Effector memory CD8-positive, alpha-beta T cell (primary cell): Measurements from ENCODE around the gene YIF1A.

Experiments used
- ATAC-seq: fragments of 150-1000 bp; cut with Tn5 transposase; replicated peaks from 2 replicates; pipeline ENCODE4 v1.10.0; 2021; ENCODE audit warnings: mild to moderate bottlenecking, moderate library complexity
- DNase-seq, 3 experiments: peaks; one replicate each; pipeline ENCODE4 v3.0.0; 2021
- H3K27ac Mint-ChIP-seq, 2 donors: one replicate each; pipeline ENCODE4 v1.8.0; 2022; ENCODE audit warnings: mild to moderate bottlenecking in 2 of 2, mixed read lengths in 2 of 2, moderate library complexity in 2 of 2
- H3K27me3 Mint-ChIP-seq, 2 donors: one replicate each; pipeline ENCODE4 v1.8.0; 2022; ENCODE audit warnings: mixed read lengths in 2 of 2
- H3K36me3 Mint-ChIP-seq: one replicate; pipeline ENCODE4 v1.8.0; 2022; ENCODE audit warnings: mild to moderate bottlenecking, moderate library complexity, mixed read lengths; ENCODE audit not compliant: insufficient read depth
- H3K4me1 Mint-ChIP-seq, 2 donors: one replicate each; pipeline ENCODE4 v1.8.0; 2022; ENCODE audit warnings: low read depth in 2 of 2, mixed read lengths in 2 of 2
- H3K4me3 Mint-ChIP-seq, 2 donors: one replicate each; pipeline ENCODE4 v1.8.0; 2022; ENCODE audit warnings: mild to moderate bottlenecking in 2 of 2, mixed read lengths in 2 of 2, moderate library complexity in 2 of 2
- H3K9me3 Mint-ChIP-seq, 2 donors: one replicate each; pipeline ENCODE4 v1.8.0; 2022; ENCODE audit warnings: mixed read lengths in 2 of 2
- total RNA-seq, 9 experiments: gene quantifications; one replicate each; lab custom pipeline; 2026; lab: John Stamatoyannopoulos, UW

Gene YIF1A, protein sequence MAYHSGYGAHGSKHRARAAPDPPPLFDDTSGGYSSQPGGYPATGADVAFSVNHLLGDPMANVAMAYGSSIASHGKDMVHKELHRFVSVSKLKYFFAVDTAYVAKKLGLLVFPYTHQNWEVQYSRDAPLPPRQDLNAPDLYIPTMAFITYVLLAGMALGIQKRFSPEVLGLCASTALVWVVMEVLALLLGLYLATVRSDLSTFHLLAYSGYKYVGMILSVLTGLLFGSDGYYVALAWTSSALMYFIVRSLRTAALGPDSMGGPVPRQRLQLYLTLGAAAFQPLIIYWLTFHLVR
- 15.5 to 81.7 (median 29.0) reads per million in 9 experiments for total RNA-seq

DNA sequence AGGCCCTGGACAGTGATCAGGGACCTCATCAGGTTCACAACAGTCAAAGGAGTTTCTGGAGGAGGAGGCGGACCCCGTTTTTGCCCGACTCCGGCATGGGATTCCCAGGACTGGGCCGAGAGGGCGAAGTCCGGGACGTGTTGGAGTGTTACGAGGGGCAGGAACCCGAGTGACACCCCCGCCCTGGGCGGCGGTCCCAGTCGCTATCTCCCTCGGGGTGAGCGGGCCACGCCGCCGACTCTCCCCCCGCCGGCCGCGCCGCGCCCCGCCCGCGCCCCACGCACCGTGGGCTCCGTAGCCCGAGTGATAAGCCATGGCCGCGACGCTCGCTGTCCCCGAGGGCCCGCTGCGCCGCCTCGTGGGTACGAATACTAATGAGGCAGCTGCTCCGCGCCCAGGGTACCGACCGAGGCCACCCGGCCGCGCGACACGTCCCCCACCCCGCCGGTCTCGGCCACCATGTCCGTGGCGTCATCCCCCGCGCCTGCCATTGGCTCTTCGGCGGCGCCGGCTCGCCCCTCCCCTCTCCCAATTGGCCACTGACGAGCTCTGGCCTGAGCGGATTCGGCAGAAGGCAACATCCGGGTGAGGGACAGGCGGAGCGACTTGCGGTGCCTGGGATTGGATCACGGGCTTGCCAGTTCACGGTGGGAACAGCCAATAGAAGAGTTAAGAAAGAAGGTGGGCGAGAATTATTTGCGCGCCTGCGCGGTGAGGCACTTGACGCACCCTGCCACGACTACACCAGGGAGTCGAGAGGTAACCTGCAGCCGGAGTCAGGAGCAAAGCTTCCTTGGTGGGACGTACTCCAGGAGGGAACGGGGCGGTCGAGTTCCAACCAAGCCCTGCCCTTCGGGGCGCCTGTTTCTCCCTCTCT, at the start of gene YIF1A:
YIF1A (minus strand) TSS at position 473 of the 877 bp plus-strand sequence; CDS start at position 315, 158 bp downstream.
- Mint-ChIP-seq H3K4me1 (peaks cover 31 to 40% of the 10 kb centered on the region in 2 donors), H3K27me3 (peaks cover 16 to 18% of the 10 kb centered on the region in 2 donors), H3K27ac (peak within 1 kb of the TSS; percentile 89 to 93), H3K36me3 (peaks cover 27% of the 10 kb centered on the region), H3K9me3 (no peaks in the 10 kb centered on the region), H3K4me3 (peak within 1 kb of the TSS; percentile 87 to 89)
- ATAC-seq, result peak; percentile 88
- DNase-seq, result peak; percentile 96 to 98 (median 97)

DNA sequence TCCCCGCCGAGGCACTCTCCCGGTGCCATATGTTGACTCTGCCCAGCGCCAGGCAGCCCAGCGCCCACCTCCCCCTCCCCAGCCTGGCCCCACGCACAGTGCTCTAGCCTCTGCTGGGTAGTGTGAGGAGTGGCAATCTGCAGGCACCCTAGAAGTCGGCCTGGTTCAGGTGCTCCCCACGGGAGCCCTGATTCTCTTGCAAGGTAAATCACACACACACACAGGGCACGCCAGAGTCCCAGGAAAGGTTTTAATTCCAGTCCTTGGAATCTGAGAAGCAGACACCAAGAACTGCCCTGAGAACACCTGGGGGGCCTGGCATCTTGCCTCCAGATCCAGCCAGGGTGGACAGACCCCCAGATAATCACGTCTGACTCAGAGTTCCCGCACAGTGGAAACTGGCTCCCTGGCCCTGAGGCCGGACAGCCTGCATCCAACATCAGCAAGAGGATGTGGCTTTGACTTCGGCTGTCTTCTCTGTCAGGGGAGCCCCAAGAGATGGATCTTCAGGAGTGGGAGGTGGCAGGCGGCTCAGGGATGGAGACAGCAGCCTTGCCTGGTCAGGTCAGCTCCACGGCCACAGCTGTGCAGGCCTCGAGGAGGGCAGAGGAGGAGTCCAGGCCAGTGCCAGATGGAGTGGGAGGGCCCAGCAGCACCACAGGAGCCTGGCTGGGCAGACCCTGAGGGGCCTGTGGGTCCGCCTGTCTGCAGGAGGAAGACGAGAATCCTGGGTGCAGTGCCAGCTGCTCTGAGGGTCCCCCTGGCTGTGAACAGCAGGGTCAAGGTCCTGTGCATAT, 48.4 kb upstream of the YIF1A start:
- Mint-ChIP-seq H3K36me3 (peaks cover 42% of the 10 kb centered on the region), H3K27ac (peak overlapping the region; percentile 56 to 95), H3K4me1 (peaks cover 21 to 32% of the 10 kb centered on the region in 2 donors), H3K27me3 (no peaks in the 10 kb centered on the region), H3K4me3 (peak overlapping the region; percentile 62 to 89), H3K9me3 (no peaks in the 10 kb centered on the region)
- DNase-seq (no peak), ATAC-seq (no peak)

DNA sequence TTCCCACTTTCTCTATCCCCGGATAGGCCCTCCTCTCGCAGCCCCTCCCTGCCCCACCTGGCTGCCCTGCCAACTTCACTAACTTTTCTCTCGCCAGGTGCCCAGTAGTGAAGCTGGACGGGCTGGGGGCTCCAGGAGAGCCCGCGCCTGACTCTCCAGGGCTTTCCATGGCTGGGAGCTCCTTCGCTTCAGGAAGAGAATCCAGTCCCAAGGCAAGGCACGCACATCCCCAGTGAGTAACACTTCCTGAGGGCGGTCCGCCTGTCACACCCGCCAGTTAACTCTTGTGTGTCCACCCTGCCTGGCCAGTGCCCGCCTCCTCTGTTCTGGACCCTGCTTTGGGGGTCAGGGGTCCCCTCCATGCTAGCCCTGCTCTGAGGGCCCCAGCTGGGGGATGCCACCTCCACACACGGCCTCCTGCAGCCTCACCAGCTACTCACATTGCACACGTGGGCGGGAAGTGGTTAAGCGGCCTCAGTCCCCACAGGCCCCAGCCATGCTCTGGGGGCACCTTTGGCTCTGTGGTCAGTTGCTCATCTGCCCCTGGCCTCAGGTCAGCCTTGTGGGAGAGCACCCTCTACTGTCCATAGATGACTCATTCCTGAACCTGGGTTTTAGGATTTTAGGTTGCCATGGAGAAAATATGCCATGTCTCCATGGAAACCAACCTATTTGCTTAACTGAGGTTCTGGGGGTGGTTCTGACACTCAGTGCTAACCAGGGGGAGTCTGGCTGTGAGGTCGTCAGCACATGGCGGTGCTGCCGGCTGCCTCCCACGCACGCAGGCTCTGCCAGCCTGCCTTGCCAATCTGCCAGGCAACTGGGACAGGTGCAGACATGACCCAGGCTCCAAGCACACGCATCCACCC, 47.5 kb upstream of the YIF1A start, which contains the start of gene RIN1:
RIN1 (minus strand) TSS at position 201 of the 869 bp plus-strand sequence; CDS start at position 169, 32 bp downstream.
- peaks cover 40% of the 10 kb centered on the region for H3K36me3 Mint-ChIP-seq
- ATAC-seq (peak; percentile 84), DNase-seq (peak; percentile 36 to 55 (median 50))
- H3K4me3 Mint-ChIP-seq, result peak within 1 kb of the TSS; percentile 62 to 89
- H3K9me3 Mint-ChIP-seq, result no peaks in the 10 kb centered on the region
- no peaks in the 10 kb centered on the region for H3K27me3 Mint-ChIP-seq
- peaks cover 21 to 28% of the 10 kb centered on the region in 2 donors for H3K4me1 Mint-ChIP-seq
- peak within 1 kb of the TSS; percentile 56 to 95 for H3K27ac Mint-ChIP-seq

DNA sequence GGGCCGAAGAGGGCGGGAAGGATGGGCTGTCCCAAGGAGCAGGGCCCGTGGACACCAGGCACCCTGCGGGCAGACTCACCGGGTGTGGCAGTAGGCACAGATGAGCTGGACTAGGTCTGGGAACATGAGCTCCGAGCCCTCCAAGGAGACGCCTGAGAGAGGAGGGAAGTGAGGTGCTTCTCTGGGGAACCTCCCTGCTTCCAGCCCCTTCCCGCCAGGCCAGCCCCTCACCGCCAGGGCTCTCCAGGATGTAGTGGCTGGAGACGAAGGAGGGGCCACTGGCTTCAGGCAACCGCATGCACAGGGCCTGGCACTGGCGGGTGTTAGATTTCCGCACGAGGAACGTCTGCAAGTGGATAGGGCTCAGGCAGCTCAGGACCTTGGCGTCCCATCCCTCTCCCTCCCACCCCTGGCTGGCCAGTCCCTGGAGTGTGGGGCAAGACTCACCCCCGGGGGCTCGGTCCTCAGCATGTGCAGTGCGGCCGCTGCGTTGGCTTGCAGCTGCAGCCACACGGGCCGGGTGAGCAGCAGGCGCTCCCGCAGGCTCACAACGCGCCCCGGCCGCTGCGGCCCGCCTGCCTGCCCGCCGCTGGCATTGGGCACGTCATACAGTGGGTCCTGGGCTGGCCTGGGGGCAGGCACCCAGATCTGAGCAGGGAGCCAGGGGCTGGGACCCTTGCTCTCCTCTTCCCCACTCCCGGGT, 46.7 kb upstream of the YIF1A start:
- peaks cover 21 to 26% of the 10 kb centered on the region in 2 donors for H3K4me1 Mint-ChIP-seq
- DNase-seq, result no peak
- no peaks in the 10 kb centered on the region for H3K9me3 Mint-ChIP-seq
- no peak for ATAC-seq
- H3K4me3 Mint-ChIP-seq, result peak overlapping the region; percentile 62 to 89
- no peaks in the 10 kb centered on the region for H3K27me3 Mint-ChIP-seq
- H3K36me3 Mint-ChIP-seq, result peaks cover 32% of the 10 kb centered on the region
- peak overlapping the region in 1 of 2 donors; percentile 95 for H3K27ac Mint-ChIP-seq

DNA sequence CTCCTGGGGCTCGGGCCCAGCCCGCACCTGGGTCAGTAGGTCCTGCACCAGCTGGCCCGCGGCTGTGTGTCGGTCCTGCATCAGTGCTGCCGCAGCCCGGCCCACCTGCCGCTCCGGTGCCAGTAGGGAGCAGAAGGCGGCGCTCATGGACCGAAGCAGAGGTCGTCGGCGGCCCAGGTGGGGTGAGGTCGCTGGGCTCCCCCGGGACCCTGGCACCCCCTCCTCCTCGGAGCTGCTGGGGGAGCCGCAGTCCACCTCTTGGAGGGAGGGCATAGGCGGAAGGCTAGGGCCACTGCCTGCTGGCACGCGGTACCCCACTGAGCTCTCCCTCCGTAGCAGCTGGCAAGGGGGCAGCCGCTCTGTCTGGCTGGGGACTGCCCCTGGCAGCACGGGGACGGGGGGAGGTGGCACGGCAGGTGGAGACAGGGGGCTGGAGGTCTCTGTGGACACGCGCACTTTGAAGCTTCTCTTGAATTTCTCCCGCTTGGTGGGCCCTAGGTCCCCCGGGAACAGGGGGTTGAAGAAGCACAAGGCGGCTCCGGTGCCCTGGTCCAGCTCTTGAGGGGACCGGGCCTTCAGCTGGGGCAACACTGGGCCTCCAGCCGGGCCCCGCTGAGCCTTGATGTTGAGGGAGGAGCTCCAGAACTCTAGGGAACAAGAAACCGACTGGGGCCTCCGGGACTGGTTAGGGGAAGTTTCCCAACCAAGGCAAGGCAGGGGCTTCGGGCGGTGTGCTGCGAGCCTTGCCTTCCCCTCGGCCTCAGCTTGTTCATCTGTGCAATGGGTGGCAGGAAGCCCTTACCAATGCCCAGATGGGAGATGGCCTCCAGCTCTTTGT, 45.9 kb upstream of the YIF1A start:
- H3K27ac Mint-ChIP-seq, result peak overlapping the region in 1 of 2 donors; percentile 88
- no peaks in the 10 kb centered on the region for H3K9me3 Mint-ChIP-seq
- no peaks in the 10 kb centered on the region for H3K27me3 Mint-ChIP-seq
- peaks cover 21 to 29% of the 10 kb centered on the region in 2 donors for H3K4me1 Mint-ChIP-seq
- ATAC-seq, result no peak
- peaks cover 26% of the 10 kb centered on the region for H3K36me3 Mint-ChIP-seq
- H3K4me3 Mint-ChIP-seq, result peak overlapping the region; percentile 22 to 63
- no peak for DNase-seq

DNA sequence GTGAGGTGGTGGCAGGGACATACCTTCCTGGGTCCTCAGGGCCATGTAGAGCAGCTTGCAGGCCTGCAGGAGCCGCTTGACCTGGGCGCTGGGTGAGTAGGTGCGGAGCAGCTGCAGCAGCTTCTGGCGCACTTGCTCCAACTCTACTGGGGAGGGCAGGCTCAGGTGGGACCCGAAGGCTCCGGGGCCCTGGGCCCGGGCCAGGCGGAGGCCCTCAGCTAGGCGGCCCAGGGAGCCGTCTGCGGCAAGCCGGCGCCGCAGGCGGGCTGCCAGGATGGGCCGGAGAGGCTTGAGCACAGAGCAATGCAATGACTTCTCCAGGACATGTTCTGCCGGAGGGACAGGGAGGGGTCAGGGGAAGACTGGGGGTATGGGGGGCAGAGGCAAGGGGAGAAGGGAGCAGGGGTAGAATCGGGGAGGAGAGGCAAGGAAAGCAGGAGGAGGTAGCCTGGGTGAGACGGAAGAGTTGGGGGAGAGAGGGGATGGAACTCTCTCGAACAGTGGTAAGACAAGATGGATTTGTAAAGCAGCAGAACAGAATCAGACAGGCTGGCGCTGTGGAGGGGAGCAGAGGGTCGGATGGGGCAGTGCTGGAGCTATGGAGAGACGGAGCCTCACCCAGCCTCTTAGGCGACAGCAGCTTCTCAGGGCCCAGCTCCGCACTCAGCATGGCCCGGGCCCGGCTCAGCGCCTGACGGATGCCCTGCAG, 45.1 kb upstream of the YIF1A start:
- ATAC-seq, result no peak
- no peaks in the 10 kb centered on the region for H3K9me3 Mint-ChIP-seq

DNA sequence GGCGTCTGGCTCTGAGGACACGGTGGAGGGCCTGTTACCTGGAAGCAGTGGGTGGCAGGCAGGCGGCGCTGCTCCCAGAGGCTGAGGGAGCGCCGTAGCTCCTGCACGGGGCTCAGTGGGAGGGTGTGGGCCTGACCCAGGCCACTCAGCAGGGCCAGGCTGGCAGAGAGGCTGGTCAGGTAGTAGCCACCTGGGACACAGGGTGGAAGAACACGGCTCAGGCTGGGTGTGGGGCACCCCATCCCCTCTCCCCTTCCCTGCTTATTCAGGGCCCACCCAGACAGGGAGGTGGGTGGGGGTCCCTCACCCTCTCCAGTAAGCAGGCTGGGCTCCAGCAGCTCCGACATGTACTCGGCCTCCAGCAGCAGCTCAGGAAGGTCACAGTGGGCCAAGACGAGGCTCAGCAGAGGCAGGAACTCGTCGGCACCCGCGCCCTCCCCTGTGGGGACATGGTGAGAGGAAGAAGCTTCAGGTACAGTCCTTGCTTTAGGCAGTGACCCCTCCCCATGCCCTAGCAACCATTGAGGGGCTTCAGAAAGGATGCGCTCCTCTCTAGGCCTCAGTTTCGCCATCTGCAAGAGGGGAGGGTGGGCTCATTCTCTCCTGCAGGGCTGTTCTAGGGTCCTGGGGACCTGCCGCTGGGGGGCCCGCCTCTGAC, 44.4 kb upstream of the YIF1A start:
- no peak overlapping the region for H3K4me3 Mint-ChIP-seq

More for the DNA sequence above, 45.1 kb upstream of the YIF1A start:
- peaks cover 23% of the 10 kb centered on the region for H3K36me3 Mint-ChIP-seq
- DNase-seq, result no peak
- H3K4me1 Mint-ChIP-seq, result peaks cover 21 to 29% of the 10 kb centered on the region in 2 donors
- no peak overlapping the region for H3K27ac Mint-ChIP-seq
- no peaks in the 10 kb centered on the region for H3K27me3 Mint-ChIP-seq
- no peak overlapping the region for H3K4me3 Mint-ChIP-seq

DNA sequence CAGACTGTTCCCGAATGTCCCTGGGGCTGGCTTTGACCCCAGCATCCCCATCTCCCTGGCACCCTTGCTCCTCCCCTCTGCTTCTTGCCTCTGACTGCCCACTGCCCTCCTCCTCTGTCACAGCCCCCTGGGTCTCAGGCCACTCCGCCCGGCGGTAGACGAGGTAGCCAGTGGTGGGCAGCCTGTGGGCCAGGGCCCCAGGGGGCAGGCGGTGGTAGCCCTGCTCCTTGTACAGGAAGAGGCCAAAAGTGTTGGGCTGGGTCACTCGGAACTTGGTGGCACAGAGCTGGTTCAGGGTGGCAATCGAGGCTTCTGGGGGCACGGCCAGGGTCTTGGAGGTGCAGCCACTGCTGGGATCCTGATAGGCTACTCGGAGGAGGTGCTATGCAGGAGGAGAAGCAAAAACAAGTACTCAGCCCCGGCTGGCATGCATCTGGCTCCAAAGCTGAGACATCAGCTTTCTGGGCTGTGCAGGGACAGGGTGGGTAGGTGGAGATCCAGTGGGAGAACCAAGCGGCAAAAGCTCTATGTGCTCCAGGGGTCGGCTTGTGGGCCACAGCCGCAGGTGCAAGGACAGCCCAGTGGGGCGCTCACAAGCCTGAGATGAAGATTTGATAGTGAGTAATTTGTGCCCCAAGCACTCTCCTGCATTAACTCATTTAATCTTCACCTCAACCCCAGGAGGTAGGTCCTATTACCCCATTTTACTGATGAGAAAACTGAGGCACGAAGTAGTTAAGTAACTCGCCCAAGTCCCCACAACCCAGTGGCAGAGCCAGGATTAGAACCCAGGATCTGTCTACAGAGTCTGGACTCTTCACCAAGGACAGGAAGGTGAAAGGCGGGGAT, 43.7 kb upstream of the YIF1A start:
- H3K36me3 Mint-ChIP-seq, result peaks cover 15% of the 10 kb centered on the region
- ATAC-seq (no peak), DNase-seq (no peak)
- no peak overlapping the region for H3K4me3 Mint-ChIP-seq
- H3K9me3 Mint-ChIP-seq, result no peaks in the 10 kb centered on the region
- H3K4me1 Mint-ChIP-seq, result peaks cover 32 to 37% of the 10 kb centered on the region in 2 donors
- H3K27ac Mint-ChIP-seq, result peak overlapping the region in 1 of 2 donors; percentile 80
- no peaks in the 10 kb centered on the region for H3K27me3 Mint-ChIP-seq

More for the DNA sequence above, 44.4 kb upstream of the YIF1A start:
- H3K36me3 Mint-ChIP-seq, result peaks cover 17% of the 10 kb centered on the region
- no peak for ATAC-seq
- no peaks in the 10 kb centered on the region for H3K27me3 Mint-ChIP-seq
- peak overlapping the region in 1 of 2 donors; percentile 80 for H3K27ac Mint-ChIP-seq
- peaks cover 25 to 31% of the 10 kb centered on the region in 2 donors for H3K4me1 Mint-ChIP-seq
- DNase-seq, result no peak
- H3K9me3 Mint-ChIP-seq, result no peaks in the 10 kb centered on the region

DNA sequence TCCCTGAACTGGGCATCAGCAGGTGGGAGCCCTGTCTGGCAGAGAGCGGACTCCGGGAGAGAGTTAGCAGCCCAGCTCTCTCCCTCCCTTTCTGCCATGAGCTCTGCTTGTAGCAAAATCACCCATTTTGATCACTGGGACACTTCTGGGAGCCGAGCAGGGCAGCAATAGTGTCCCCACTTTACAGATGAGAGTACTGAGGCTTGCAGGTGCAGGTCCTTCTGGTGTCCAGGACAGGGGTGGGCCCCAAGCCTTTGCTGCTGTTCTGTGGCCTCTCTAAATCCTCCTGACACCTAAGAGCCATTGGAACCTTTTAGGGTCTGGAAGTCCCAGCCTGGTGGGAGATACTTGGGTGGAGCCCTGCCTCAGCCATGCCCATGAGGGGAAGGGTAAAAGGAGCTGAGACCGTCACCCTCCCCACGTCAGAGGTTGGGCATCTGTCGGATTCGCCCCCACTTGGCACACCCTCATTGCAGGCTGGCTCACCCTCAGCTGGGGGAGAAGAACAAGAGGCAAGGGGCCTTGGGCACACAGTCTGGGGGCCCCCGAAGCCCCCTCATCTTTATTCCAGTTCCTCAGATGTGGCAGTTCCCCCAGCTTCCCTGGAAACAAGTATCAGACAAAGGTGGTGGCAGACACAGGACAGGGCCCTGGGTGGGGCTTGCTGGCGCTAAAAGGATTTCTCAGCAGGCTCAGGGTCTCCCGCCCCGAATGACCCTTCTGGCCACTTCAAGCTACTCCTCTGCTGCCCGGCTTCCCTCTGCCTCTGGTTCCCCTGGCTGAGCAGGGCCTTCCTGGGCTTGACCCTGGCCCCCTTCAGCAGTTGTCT, 42.8 kb upstream of the YIF1A start:
- H3K9me3 Mint-ChIP-seq, result no peaks in the 10 kb centered on the region
- H3K36me3 Mint-ChIP-seq, result peaks cover 11% of the 10 kb centered on the region
- ATAC-seq (no peak), DNase-seq (no peak)
- H3K4me1 Mint-ChIP-seq, result peaks cover 29 to 34% of the 10 kb centered on the region in 2 donors
- H3K4me3 Mint-ChIP-seq, result no peak overlapping the region
- no peaks in the 10 kb centered on the region for H3K27me3 Mint-ChIP-seq
- H3K27ac Mint-ChIP-seq, result no peak overlapping the region
